GM12873 (cell line): ENCODE data around the gene MDK.
A peak's percentile ranks its signal among the peaks of the same experiment; 100 is the strongest.

Source experiments
- TF ChIP-seq, protein P1 (sequence below): IDR thresholded peaks from 2 replicates; pipeline ENCODE4 v1.5.1; 2012; ENCODE audit warnings: low read depth, mild to moderate bottlenecking, moderate library complexity, low read length, control low read depth; ENCODE audit not compliant: insufficient read depth; ENCODE audit errors: missing control alignments

Gene MDK

DNA sequence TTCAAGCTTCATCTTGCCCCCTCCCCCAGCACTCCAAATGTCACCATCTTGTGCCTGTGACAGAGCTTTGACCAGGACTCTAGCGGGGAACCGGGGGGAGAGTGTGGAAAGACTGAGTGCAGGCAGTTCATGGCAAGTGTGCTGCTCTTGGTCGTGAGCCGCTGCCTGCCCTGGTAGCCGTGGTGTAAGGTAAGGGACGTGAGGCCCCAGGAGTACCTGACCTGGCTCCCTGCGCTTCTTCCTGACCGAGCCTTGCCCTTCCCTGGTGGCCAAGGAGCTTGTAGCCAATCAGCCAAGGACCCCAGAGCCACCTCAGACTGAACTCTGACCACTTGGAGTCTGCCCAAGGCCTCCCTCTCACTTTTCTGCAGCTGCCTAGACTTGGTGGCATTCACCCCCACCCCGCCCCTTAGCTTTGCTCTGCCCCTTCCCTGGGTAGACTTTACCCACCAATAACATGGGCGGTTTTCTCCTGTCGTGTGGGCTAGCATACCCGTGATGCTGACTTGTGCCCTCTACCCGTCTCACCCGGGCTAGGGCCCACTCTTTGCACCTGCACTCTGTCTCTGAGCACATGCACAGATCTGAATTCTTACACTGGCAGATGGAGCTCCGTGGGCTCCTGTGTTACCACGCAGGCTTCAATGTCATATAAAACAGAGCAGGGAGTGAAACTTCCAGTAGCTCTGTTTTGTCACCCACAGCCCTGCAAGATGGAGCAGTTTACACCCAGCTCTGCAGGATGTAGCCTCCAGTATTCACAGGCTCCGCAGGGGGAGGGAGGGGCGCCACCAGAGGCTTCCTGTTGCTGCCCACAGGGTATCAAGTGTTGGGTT, 32.7 kb upstream of the MDK start:
- TF ChIP-seq, protein P1, sequence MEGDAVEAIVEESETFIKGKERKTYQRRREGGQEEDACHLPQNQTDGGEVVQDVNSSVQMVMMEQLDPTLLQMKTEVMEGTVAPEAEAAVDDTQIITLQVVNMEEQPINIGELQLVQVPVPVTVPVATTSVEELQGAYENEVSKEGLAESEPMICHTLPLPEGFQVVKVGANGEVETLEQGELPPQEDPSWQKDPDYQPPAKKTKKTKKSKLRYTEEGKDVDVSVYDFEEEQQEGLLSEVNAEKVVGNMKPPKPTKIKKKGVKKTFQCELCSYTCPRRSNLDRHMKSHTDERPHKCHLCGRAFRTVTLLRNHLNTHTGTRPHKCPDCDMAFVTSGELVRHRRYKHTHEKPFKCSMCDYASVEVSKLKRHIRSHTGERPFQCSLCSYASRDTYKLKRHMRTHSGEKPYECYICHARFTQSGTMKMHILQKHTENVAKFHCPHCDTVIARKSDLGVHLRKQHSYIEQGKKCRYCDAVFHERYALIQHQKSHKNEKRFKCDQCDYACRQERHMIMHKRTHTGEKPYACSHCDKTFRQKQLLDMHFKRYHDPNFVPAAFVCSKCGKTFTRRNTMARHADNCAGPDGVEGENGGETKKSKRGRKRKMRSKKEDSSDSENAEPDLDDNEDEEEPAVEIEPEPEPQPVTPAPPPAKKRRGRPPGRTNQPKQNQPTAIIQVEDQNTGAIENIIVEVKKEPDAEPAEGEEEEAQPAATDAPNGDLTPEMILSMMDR = no peak

DNA sequence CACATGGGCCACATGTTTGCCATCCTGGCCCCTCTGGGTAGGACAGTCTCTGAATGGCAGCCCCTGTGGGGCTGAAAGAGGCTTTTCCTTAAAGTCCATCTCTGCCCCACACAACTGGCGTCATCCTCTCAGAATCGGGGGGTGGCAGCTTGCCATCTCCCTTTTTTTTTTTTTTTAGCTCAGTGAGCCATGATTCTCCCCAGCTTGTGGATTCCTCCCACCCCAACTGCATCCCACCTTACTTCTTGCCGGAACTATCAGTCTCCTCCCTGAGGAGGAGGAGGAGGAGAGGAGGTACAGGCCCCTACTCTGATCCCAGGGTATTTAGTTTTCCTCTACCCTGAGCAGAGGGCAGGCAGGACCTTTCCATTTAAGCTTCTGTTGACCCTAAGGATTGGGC, 30.8 kb upstream of the MDK start:
- TF ChIP-seq, protein P1 = no peak

DNA sequence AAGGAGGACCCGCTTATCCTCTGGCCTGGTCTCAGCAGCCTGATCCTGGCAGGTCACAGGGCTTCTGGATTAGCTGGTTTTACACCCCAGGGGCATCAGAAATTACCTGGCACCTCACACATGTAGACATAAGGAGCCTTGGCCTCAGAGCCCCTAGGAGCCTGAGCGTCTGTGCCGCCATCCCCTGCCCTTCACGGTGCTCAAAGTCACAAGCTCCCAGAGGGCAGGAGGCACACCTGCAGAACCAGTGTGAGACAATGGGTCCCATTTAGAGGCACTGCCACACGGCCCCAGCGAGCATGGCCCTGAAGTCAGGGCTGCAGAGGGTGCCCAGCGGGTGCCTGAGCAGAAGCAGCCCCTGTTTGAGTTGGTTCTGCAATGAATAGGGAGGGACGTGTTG, 30.3 kb upstream of the MDK start:
- TF ChIP-seq, protein P1 = no peak

DNA sequence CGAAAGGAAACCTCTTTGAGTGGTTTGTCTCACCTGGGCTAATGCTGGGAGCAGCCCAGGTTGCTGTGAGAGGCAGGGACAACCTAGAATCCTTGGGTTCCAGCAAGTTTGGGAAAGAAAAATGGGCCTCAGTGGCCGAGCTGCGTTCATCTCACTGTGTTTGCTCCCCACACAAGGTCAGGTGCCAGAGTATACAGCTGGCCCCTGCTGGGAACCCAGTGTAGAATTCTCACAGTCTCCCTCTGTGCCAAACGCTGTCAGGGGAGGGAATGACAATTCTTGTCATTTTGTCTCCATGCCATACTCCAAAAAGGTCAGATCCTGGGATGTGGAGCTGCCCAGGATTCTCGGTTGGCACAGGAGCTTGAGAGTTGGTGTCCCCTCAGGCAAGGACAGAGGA, 29.9 kb upstream of the MDK start:
- TF ChIP-seq, protein P1 = no peak

DNA sequence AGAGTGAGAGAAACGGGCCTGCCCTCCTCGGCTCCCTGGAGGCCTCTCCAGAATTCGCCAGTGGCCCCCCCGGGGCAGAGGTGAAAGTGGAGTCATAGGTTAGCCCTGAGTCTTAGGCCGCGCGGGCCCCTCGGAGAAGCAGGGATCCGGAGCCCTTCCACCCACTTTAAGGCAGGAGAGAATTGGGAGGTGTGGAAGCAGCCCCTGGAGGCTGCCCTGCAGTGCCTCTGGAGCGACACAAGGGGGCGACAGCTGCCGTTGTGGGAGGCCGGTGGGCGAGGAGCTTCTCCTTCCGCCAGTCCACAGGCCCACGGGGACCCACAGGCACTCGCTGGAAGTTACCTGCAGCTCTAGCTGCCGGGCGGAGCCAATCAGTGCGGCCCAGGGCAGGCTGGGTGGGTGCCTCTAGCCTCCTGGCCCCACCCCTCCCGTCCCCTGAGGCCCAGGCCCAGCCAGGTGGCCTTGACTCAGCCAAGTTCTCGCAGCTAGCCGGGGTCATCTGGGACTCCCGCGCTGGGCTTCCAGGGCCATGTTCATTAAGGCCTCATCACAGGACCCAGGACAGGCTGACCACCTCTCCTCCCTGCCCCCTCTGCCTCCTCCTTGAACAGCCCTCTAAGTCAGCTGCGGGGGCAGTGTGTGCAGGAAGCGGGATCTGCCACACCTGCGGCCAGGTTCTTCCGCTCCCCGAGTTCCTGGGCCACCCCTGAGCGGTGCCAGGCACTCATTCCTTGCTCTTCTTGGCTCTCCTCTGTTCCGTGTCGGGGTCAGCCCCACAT, 29.2 kb upstream of the MDK start:
- TF ChIP-seq, protein P1 = peak; percentile 92

DNA sequence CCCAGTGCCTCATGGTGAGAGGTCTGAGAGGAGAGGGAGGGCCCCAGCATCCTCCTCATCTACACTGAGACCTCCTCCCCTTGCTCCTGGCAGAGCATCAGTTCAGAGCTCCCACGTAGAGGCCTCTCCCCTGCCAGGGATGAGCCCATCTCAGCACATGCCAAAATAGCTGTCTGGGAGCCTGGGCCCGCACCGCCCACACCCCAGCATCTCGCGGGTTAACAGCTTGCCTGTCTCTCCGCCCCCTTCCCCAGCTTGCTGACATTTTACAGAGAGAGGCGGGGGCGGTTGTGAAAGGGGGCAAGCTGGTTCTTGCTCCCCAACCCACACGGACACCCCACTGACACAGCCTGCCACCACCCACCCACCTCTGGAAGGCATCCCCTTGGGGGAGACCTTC, 27.8 kb upstream of the MDK start:
- TF ChIP-seq, protein P1 = no peak

DNA sequence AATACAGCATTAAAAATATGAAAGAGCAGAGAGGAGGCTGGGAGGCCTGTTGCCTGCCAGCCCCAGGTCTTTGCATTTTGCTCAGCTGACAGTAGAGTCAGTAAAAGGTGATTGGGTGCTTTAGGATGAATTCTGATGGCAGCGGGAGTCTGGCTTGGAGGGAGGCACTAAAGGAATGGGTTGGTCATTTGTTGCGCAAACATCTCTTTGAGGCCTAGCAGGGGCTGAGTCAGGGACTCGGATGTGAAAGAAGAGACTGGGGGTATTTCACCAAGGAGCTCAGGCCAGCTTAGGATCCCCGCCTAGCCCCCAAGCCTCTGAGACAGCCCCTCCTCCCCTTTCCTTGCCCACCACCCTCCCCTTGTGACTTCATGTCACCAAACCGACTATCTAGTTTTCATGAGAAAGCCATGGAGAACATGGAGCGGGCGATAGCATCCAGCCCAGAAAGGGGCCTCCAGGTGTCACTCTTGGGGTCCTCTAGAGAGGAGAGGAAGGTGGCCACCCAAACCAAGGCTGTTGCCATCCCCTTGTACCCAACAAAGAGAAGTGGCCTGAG, 24.5 kb upstream of the MDK start:
- TF ChIP-seq, protein P1 = no peak
